Measurements from ENCODE around the gene PGM2L1.

DNA sequence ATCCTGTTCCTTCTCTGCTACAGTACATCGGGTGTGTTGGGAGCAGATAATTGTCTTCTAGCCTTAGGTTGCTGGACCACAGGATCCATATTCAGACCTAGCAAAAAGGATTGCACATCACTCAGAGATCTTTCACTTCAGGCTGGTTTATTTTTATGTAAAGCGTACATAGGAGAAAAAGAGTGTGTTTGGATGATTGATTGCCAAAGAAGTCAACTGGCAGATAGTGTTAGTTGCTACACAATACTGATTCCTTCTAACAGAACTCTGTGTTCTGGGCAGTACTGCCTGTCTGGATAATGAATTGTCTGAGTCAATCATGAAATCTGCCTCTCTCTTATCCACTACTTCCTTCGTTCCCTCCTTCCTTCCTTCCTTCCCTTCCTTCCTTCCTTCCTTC, 31.0 kb upstream of the PGM2L1 start:
- TF ChIP-seq EP300 (IDR thresholded peaks at IDR 0.05; ENCODE audit: borderline replicate concordance) (no peak), CEBPB (IDR thresholded peaks at IDR 0.05) (no peak), TEAD4 (IDR thresholded peaks at IDR 0.05) (no peak), TAF1 (IDR thresholded peaks at IDR 0.05; ENCODE audit: low read depth) (no peak), ZBTB7A (IDR thresholded peaks at IDR 0.05; ENCODE audit: low read depth) (no peak), FOXM1 (IDR thresholded peaks at IDR 0.05; ENCODE audit: borderline replicate concordance, low read depth) (no peak), NFIC (IDR thresholded peaks at IDR 0.05) (no peak), TCF12 (IDR thresholded peaks at IDR 0.05; ENCODE audit: low read depth) (no peak), CREB1 (IDR thresholded peaks at IDR 0.05; ENCODE audit: low read depth) (no peak), EGR1 (IDR thresholded peaks at IDR 0.05) (no peak), YY1 (IDR thresholded peaks at IDR 0.05; ENCODE audit: low read depth) (no peak)
- TF ChIP-seq, protein P1, sequence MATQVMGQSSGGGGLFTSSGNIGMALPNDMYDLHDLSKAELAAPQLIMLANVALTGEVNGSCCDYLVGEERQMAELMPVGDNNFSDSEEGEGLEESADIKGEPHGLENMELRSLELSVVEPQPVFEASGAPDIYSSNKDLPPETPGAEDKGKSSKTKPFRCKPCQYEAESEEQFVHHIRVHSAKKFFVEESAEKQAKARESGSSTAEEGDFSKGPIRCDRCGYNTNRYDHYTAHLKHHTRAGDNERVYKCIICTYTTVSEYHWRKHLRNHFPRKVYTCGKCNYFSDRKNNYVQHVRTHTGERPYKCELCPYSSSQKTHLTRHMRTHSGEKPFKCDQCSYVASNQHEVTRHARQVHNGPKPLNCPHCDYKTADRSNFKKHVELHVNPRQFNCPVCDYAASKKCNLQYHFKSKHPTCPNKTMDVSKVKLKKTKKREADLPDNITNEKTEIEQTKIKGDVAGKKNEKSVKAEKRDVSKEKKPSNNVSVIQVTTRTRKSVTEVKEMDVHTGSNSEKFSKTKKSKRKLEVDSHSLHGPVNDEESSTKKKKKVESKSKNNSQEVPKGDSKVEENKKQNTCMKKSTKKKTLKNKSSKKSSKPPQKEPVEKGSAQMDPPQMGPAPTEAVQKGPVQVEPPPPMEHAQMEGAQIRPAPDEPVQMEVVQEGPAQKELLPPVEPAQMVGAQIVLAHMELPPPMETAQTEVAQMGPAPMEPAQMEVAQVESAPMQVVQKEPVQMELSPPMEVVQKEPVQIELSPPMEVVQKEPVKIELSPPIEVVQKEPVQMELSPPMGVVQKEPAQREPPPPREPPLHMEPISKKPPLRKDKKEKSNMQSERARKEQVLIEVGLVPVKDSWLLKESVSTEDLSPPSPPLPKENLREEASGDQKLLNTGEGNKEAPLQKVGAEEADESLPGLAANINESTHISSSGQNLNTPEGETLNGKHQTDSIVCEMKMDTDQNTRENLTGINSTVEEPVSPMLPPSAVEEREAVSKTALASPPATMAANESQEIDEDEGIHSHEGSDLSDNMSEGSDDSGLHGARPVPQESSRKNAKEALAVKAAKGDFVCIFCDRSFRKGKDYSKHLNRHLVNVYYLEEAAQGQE (IDR thresholded peaks at IDR 0.05; ENCODE audit: low read depth) = no peak
- TF ChIP-seq, protein P2, sequence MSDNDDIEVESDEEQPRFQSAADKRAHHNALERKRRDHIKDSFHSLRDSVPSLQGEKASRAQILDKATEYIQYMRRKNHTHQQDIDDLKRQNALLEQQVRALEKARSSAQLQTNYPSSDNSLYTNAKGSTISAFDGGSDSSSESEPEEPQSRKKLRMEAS (IDR thresholded peaks at IDR 0.05) = no peak
